ENCODE data around the gene ANKS1B. TPM values are rescaled to one million over a fixed set of nuclear protein-coding genes. Genes with fewer than 3 reads are reported as not detected.

Gene ANKS1B
- total RNA-seq, 4 donors from 2014 or later = 14.0 to 38.4 (median 28.6) TPM

GRCh38 chr12:98868538-98868937, 1116.2 kb downstream of the ANKS1B start:
- TF ChIP-seq CTCF (IDR thresholded peaks at IDR 0.05) (no peak), EP300 (IDR thresholded peaks at IDR 0.05) (no peak), POLR2A (IDR thresholded peaks at IDR 0.05) (no peak)

GRCh38 chr12:98868076-98868475, 1116.7 kb downstream of the ANKS1B start:
- TF ChIP-seq POLR2A (IDR thresholded peaks at IDR 0.05) (no peak), CTCF (IDR thresholded peaks at IDR 0.05) (no peak), EP300 (IDR thresholded peaks at IDR 0.05) (no peak)
- Histone ChIP-seq H3K27me3 (no peaks in the 10 kb centered on the region), H3K4me1 (no peaks in the 10 kb centered on the region), H3K9me3 (peaks cover 0 to 8% (median 0%) of the 10 kb centered on the region in 4 donors), H3K4me3 (no peak overlapping the region), H3K27ac (no peak overlapping the region), H3K36me3 (no peaks in the 10 kb centered on the region)
- DNase-seq (ENCODE audit: low spot score in 2 of 2) = no peak
- 61 to 70% methylated on average over 6 of the region's 6 CpGs for WGBS, 2 donors

More at GRCh38 chr12:98868538-98868937, 1116.2 kb downstream of the ANKS1B start:
- Histone ChIP-seq H3K9me3 (peaks cover 0 to 8% (median 0%) of the 10 kb centered on the region in 4 donors), H3K36me3 (no peaks in the 10 kb centered on the region), H3K27ac (no peak overlapping the region), H3K4me3 (no peak overlapping the region), H3K4me1 (no peaks in the 10 kb centered on the region), H3K27me3 (no peaks in the 10 kb centered on the region)
- 72 to 88% methylated on average over 4 of the region's 4 CpGs for WGBS, 2 donors
- DNase-seq (ENCODE audit: low spot score in 2 of 2) = no peak

- 91 to 100% methylated on average over 1 of the region's 1 CpG for WGBS, 2 donors
- Histone ChIP-seq H3K9me3 (peaks cover 0 to 8% (median 0%) of the 10 kb centered on the region in 4 donors), H3K4me3 (no peak overlapping the region), H3K27me3 (no peaks in the 10 kb centered on the region), H3K36me3 (no peaks in the 10 kb centered on the region), H3K27ac (no peak overlapping the region), H3K4me1 (no peaks in the 10 kb centered on the region)
- TF ChIP-seq EP300 (IDR thresholded peaks at IDR 0.05) (no peak), CTCF (IDR thresholded peaks at IDR 0.05) (no peak), POLR2A (IDR thresholded peaks at IDR 0.05) (no peak)
- DNase-seq (ENCODE audit: low spot score in 2 of 2) = no peak
Observed at GRCh38 chr12:98864363-98864762, 1120.4 kb downstream of the ANKS1B start.

- no peak for DNase-seq (ENCODE audit: low spot score in 2 of 2)
- Histone ChIP-seq H3K4me3 (no peak overlapping the region), H3K9me3 (peaks cover 0 to 8% (median 0%) of the 10 kb centered on the region in 4 donors), H3K27ac (no peak overlapping the region), H3K4me1 (no peaks in the 10 kb centered on the region), H3K27me3 (no peaks in the 10 kb centered on the region), H3K36me3 (no peaks in the 10 kb centered on the region)
- 48 to 51% methylated on average over 3 of the region's 3 CpGs for WGBS, 2 donors
- TF ChIP-seq EP300 (IDR thresholded peaks at IDR 0.05) (no peak), POLR2A (IDR thresholded peaks at IDR 0.05) (no peak), CTCF (IDR thresholded peaks at IDR 0.05) (no peak)
Observed at GRCh38 chr12:98863167-98863566, 1121.6 kb downstream of the ANKS1B start.

- no peaks in the 10 kb centered on the region for H3K27me3 ChIP-seq
- peaks cover 0 to 8% (median 0%) of the 10 kb centered on the region in 4 donors for H3K9me3 ChIP-seq
- TF ChIP-seq CTCF (IDR thresholded peaks at IDR 0.05) (no peak), POLR2A (IDR thresholded peaks at IDR 0.05) (no peak), EP300 (IDR thresholded peaks at IDR 0.05) (no peak)
- DNase-seq (ENCODE audit: low spot score in 2 of 2) = no peak
- no peaks in the 10 kb centered on the region for H3K36me3 ChIP-seq
- no peak overlapping the region for H3K27ac ChIP-seq
- no peak overlapping the region for H3K4me3 ChIP-seq
- 74 to 83% methylated on average over 2 of the region's 2 CpGs for WGBS, 2 donors
- no peaks in the 10 kb centered on the region for H3K4me1 ChIP-seq
Observed at GRCh38 chr12:98861251-98861650, 1123.5 kb downstream of the ANKS1B start.
